ENCODE measurements around the gene DUS2. TPM values are rescaled to one million over a fixed set of nuclear protein-coding genes. Genes with fewer than 3 reads are reported as not detected.
"Not testable (repeated sequence)": the region's sequence is repeated elsewhere in the genome, so short reads cannot be mapped to it uniquely, and the experiment has no call there.

Gene DUS2
- total and polyA plus RNA-seq, 9 of the 15 experiments (the other 6 are each of a cell fraction or from before 2014, with no cell fraction given), result 5.8 to 22.5 (median 20.6) TPM

- Histone ChIP-seq H3K4me2 (ENCODE audit: insufficient read depth, low read length) (peak overlapping the region; percentile 67), H3K9ac (ENCODE audit: insufficient read depth in 1 of 2, low read depth in 2 of 2, low read length in 2 of 2) (peak overlapping the region in 1 of 2 experiments; percentile 40; a peak in 2 of 4 replicates), H3K79me2 (ENCODE audit: control insufficient read depth, insufficient read depth, low read length) (peaks cover 100% of the 10 kb centered on the region), H3K27ac (ENCODE audit: extremely low read depth, low read depth, low read length) (peak overlapping the region; percentile 33; the same call in 1 of the 3 replicates), H3K4me1 (replicated peaks in 1 of 2; ENCODE audit: control insufficient read depth in 2 of 2, insufficient read depth in 2 of 2, low read length in 2 of 2) (peaks cover 15 to 35% of the 10 kb centered on the region in 2 experiments), H4K20me1 (replicated peaks; ENCODE audit: control insufficient read depth, insufficient read depth, low read length) (peaks cover 20% of the 10 kb centered on the region)
- in situ Hi-C loops (cut with MboI); FAIRE-seq; H3K27me3 ChIP-seq (ENCODE audit: control insufficient read depth in 2 of 2, insufficient read depth in 2 of 2, low read length in 2 of 2); H3K36me3 ChIP-seq (ENCODE audit: control insufficient read depth, insufficient read depth, low read length); H3K9me3 ChIP-seq (replicated peaks; ENCODE audit: control insufficient read depth, insufficient read depth, low read depth, low read length); H3K9me1 ChIP-seq (ENCODE audit: control insufficient read depth, insufficient read depth, low read length); intact Hi-C loops (cut with micrococcal nuclease); ATAC-seq; H3K4me3 ChIP-seq; DNase-seq (ENCODE audit: extremely low read depth in 1 of 4, low spot score in 3 of 4); H2AFZ ChIP-seq (ENCODE audit: low read depth, low read length); CTCF ChIA-PET (ENCODE audit: low intra/inter-chr PET ratio); BruUV-seq (replicated peaks): not testable (repeated sequence)
- TF ChIP-seq, protein P1, sequence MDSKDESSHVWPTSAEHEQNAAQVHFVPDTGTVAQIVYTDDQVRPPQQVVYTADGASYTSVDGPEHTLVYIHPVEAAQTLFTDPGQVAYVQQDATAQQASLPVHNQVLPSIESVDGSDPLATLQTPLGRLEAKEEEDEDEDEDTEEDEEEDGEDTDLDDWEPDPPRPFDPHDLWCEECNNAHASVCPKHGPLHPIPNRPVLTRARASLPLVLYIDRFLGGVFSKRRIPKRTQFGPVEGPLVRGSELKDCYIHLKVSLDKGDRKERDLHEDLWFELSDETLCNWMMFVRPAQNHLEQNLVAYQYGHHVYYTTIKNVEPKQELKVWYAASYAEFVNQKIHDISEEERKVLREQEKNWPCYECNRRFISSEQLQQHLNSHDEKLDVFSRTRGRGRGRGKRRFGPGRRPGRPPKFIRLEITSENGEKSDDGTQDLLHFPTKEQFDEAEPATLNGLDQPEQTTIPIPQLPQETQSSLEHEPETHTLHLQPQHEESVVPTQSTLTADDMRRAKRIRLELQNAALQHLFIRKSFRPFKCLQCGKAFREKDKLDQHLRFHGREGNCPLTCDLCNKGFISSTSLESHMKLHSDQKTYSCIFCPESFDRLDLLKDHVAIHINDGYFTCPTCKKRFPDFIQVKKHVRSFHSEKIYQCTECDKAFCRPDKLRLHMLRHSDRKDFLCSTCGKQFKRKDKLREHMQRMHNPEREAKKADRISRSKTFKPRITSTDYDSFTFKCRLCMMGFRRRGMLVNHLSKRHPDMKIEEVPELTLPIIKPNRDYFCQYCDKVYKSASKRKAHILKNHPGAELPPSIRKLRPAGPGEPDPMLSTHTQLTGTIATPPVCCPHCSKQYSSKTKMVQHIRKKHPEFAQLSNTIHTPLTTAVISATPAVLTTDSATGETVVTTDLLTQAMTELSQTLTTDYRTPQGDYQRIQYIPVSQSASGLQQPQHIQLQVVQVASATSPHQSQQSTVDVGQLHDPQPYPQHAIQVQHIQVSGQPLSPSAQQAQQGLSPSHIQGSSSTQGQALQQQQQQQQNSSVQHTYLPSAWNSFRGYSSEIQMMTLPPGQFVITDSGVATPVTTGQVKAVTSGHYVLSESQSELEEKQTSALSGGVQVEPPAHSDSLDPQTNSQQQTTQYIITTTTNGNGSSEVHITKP (IDR thresholded peaks at IDR 0.05; ENCODE audit: partially characterized antibody), result peak; percentile 77
- POLR2A ChIA-PET, result interaction anchor here (0.6 to 2.7 kb wide), 5 partner anchors 9 to 138 kb away, joined by 3 to 11 read pairs (median 5); no protein-coding TSS in a partner anchor
- WGBS (ENCODE audit: insufficient coverage, low coverage, missing lambda C conversion rate), result 67% methylated on average over 4 of the region's 10 CpGs
Observed at GRCh38 chr16:68092275-68092674, 69.2 kb downstream of the DUS2 start.
